Gastroesophageal sphincter (tissue), 4 donors: ENCODE data around the gene SFTPB. TPM values are rescaled to one million over a fixed set of nuclear protein-coding genes. Genes with fewer than 3 reads are reported as not detected.

ENCODE experiments used
- ATAC-seq: fragments of 150-250 bp; one replicate; pipeline ENCODE4 v1.9.1; 2016; ENCODE audit warnings: mild to moderate bottlenecking, moderate library complexity
- H3K27ac ChIP-seq, 4 donors: fragments of 200-600 bp; sonication (generic) in 3 of 4; 1 replicate in 3 of 4; 2 replicates in 1 of 4; pipeline ENCODE4 v1.5.1; 2016 to 2019
- H3K27me3 ChIP-seq: fragments of 200-600 bp; sonication (generic); one replicate; pipeline ENCODE4 v1.5.1; 2019
- H3K36me3 ChIP-seq, 2 donors: fragments of 200-600 bp; sonication (generic); one replicate each; pipeline ENCODE4 v1.5.1; 2019; ENCODE audit warnings: control low read depth in 1 of 2
- H3K4me1 ChIP-seq, 3 donors: fragments of 200-600 bp; sonication (generic); 1 replicate in 2 of 3; 2 replicates in 1 of 3; pipeline ENCODE4 v1.5.1; 2016 to 2019; ENCODE audit warnings: control low read depth in 2 of 3
- H3K4me3 ChIP-seq, 2 donors: fragments of 200-600 bp; sonication (generic); one replicate each; pipeline ENCODE4 v1.5.1; 2019; ENCODE audit warnings: mild to moderate bottlenecking in 1 of 2, moderate library complexity in 1 of 2
- H3K9me3 ChIP-seq, 3 donors: fragments of 200-600 bp; sonication (generic); one replicate each; pipeline ENCODE4 v1.5.1; 2017 to 2019; ENCODE audit warnings: control low read depth in 2 of 3
- EP300 ChIP-seq: sonication (generic); formaldehyde crosslinking; IDR thresholded peaks from one replicate; pipeline ENCODE4 v1.6.1; 2017; ENCODE audit warnings: antibody characterized with exemption, mild to moderate bottlenecking
- POLR2A ChIP-seq, 2 donors: fragments of 450-650 bp; IDR thresholded peaks; one replicate each; pipeline ENCODE4 v1.6.1; 2017; ENCODE audit warnings: antibody characterized with exemption in 2 of 2, mild to moderate bottlenecking in 2 of 2, moderate library complexity in 1 of 2
- POLR2AphosphoS5 ChIP-seq: sonication (generic); formaldehyde crosslinking; IDR thresholded peaks from one replicate; pipeline ENCODE4 v1.6.1; 2017; ENCODE audit warnings: antibody characterized with exemption
- WGBS, 2 donors: methylation state at CpG; one replicate each; pipeline ENCODE4 v1.1.5; 2018; ENCODE audit warnings: low coverage in 1 of 2; 5-methylcytosine and 5-hydroxymethylcytosine counted together
- total RNA-seq, 4 donors: library from RNA; depleted of rRNA; stranded (reverse); fragments of >200 nt; gene quantifications; one replicate each; pipeline ENCODE4 v1.1.0, GENCODE V29; 2016
- TF ChIP-seq, protein P1 (sequence below), 4 experiments: fragments of 200-600 bp in 2 of 4; fragments of 450-650 bp in 2 of 4; sonication (generic) in 1 of 4; IDR thresholded peaks; one replicate each; pipeline ENCODE4 v1.5.1; 2017 to 2019; ENCODE audit warnings: antibody characterized with exemption in 4 of 4, mild to moderate bottlenecking in 2 of 4, moderate library complexity in 2 of 4

Gene SFTPB
- total RNA-seq, 4 donors from 2014 or later, result not detected

DNA sequence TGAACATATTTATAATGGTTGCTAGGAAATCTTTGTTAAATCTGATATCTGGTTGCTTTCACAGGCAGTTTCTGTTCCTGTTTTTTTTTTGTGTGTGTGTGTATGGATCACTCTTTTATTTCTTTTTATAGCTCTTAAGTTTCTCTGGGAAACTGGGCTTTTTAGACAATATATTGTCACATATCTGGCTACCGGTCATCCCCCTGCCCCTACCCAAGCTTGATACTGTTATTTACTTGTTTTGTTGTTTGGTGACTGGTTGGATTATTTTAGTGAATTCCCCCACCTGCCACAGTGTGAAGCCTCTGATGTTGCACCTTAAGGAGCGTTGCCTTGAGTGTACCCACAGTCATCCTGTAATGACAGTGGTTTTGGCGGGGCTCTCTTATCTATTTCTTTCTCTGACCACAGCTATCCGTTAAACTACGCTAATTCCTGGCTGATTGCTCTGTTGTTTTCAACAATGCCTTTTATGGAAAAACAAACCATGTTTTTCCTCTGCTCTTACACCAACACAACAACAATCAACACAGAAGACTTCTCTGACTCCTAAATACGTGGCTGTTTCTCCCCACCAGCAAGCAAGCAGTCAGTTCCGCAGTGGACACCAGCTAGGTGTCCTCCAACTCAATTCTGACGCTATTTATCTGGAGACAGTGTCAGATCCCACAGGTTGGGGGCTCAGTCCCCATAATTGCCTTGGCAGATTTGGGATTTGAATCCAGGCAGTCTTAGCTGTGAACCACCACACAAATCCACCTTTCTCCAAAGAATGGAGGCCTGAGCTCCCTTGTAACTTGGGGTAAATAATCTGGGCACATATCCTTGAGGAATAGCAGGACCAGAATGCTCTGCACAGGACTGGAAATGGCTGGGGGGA is 37.0 kb upstream of the SFTPB start:
- no peak overlapping the region for H3K4me3 ChIP-seq
- no peak for ATAC-seq
- no peak for TF ChIP-seq POLR2A (IDR thresholded peaks at IDR 0.05)
- peak overlapping the region; percentile 54 to 80 (median 68) for H3K27ac ChIP-seq
- no peaks in the 10 kb centered on the region for H3K36me3 ChIP-seq
- H3K4me1 ChIP-seq, result peaks cover 0 to 26% (median 12%) of the 10 kb centered on the region in 3 donors
- WGBS, 2 donors, result 72 to 76% methylated on average over 4 to 5 of the region's 8 CpGs
- no peaks in the 10 kb centered on the region for H3K27me3 ChIP-seq
- no peaks in the 10 kb centered on the region for H3K9me3 ChIP-seq

DNA sequence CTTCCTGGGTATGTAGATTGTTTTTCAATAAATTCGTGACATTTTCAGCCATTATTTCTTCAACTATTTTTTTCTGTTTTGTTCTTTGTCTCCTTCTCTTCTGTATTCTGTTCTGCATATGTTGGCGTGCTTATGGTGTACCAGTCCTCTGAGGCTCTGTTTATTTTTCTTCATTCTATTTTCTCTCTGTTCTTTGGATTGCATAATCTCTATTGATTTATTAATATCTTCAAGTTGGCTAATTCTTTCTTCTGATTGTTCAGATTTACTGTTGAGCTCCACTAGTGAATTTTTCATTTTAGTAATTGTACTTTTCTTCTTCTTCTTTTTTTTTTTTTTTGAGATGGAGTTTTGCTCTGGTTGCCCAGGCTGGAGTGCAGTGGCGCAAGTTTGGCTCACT is 36.0 kb upstream of the SFTPB start:
- H3K4me1 ChIP-seq, result peaks cover 0 to 19% (median 12%) of the 10 kb centered on the region in 3 donors
- no peak for TF ChIP-seq POLR2A (IDR thresholded peaks at IDR 0.05)
- TF ChIP-seq, protein P1, sequence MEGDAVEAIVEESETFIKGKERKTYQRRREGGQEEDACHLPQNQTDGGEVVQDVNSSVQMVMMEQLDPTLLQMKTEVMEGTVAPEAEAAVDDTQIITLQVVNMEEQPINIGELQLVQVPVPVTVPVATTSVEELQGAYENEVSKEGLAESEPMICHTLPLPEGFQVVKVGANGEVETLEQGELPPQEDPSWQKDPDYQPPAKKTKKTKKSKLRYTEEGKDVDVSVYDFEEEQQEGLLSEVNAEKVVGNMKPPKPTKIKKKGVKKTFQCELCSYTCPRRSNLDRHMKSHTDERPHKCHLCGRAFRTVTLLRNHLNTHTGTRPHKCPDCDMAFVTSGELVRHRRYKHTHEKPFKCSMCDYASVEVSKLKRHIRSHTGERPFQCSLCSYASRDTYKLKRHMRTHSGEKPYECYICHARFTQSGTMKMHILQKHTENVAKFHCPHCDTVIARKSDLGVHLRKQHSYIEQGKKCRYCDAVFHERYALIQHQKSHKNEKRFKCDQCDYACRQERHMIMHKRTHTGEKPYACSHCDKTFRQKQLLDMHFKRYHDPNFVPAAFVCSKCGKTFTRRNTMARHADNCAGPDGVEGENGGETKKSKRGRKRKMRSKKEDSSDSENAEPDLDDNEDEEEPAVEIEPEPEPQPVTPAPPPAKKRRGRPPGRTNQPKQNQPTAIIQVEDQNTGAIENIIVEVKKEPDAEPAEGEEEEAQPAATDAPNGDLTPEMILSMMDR (IDR thresholded peaks at IDR 0.05), result no peak
- TF ChIP-seq EP300, result no peak
- no peak for TF ChIP-seq POLR2AphosphoS5
- WGBS, 2 donors, result 73 to 82% methylated on average over 3 of the region's 3 CpGs
- no peaks in the 10 kb centered on the region for H3K27me3 ChIP-seq
- H3K4me3 ChIP-seq, result no peak overlapping the region
- no peak for ATAC-seq
- no peaks in the 10 kb centered on the region for H3K9me3 ChIP-seq
- H3K27ac ChIP-seq, result no peak overlapping the region
- no peaks in the 10 kb centered on the region for H3K36me3 ChIP-seq

DNA sequence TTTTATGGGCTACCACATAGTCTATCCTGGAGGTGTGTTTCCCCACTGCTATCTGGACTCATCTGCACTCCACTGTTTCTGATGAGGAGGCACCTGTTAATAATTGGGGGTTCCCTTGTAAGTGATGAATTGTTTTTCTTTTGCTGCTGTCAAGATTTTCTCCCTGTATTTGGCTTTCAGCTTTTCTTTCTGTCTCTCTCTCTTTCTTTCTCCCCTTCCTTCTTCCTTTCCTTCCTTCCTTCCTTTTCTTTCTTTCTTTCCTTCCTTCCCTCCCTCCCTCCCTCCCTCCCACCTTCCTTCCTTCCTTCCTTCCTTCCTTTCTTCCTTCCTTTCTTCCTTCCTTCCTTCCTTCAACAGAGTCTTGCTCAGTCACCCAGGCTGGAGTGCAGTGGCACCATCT is 35.3 kb upstream of the SFTPB start:
- Histone ChIP-seq H3K9me3 (no peaks in the 10 kb centered on the region), H3K4me1 (peaks cover 0 to 19% (median 12%) of the 10 kb centered on the region in 3 donors), H3K27me3 (no peaks in the 10 kb centered on the region), H3K27ac (no peak overlapping the region), H3K36me3 (no peaks in the 10 kb centered on the region), H3K4me3 (no peak overlapping the region)
- TF ChIP-seq POLR2A (IDR thresholded peaks at IDR 0.05), result no peak
- TF ChIP-seq EP300, result no peak
- TF ChIP-seq POLR2AphosphoS5, result no peak
- TF ChIP-seq, protein P1 (IDR thresholded peaks at IDR 0.05), result no peak
- ATAC-seq, result no peak

DNA sequence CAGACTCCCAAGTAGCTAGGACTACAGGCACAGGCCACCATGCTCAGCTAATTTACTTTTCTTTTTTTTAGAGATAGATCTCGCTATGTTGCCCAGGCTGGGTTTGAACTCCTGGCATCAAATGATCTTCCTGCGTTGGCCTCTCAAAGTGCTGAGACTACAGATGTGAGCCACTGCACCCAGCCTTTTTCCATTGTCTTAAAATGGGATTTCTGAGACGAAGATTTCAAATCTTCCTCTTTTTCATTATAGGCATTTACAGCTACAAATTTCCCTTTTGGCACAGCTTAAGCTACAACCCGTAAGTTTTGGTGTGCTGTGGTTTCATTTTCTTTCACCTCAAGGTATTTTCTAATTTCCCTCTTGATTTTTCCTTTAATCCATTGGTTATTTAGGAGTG is 34.8 kb upstream of the SFTPB start:
- Histone ChIP-seq H3K27ac (no peak overlapping the region), H3K9me3 (no peaks in the 10 kb centered on the region), H3K27me3 (peaks cover under 1% of the 10 kb centered on the region), H3K36me3 (no peaks in the 10 kb centered on the region), H3K4me3 (no peak overlapping the region), H3K4me1 (peaks cover 0 to 19% (median 12%) of the 10 kb centered on the region in 3 donors)
- no peak for ATAC-seq
- 81 to 88% methylated on average over 4 of the region's 4 CpGs for WGBS, 2 donors
- no peak for TF ChIP-seq POLR2A (IDR thresholded peaks at IDR 0.05)
- no peak for TF ChIP-seq EP300
- TF ChIP-seq, protein P1 (IDR thresholded peaks at IDR 0.05), result no peak
- TF ChIP-seq POLR2AphosphoS5, result no peak

DNA sequence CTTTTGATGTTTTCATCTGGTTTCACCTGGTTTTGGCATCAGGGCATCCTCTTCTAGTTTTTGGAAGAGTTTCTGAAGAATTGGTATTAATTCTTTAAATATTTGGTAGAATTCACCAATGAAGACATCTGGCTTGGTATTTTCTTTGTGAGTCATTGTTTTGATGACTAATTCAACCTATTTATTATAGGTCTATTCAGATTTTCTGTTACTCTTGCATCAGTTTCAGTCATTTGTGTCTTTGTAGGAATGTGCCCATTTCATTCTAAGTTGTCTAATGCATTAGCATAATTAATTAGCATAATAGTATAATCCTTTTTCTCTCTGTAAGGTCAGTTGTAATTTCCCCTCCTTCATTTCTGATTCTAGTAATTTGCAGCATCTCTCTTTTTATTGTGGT is 34.2 kb upstream of the SFTPB start:
- Histone ChIP-seq H3K9me3 (no peaks in the 10 kb centered on the region), H3K27me3 (peaks cover 7% of the 10 kb centered on the region), H3K4me3 (no peak overlapping the region), H3K4me1 (peaks cover 0 to 15% (median 12%) of the 10 kb centered on the region in 3 donors), H3K36me3 (no peaks in the 10 kb centered on the region), H3K27ac (no peak overlapping the region)
- TF ChIP-seq EP300 (no peak), POLR2A (IDR thresholded peaks at IDR 0.05) (no peak), POLR2AphosphoS5 (no peak)
- TF ChIP-seq, protein P1 (IDR thresholded peaks at IDR 0.05), result no peak
- ATAC-seq, result no peak
